H1 (cell line): Measurements from ENCODE around the gene EGLN3. TPM values are rescaled to one million over a fixed set of nuclear protein-coding genes. Genes with fewer than 3 reads are reported as not detected.

Source experiments
- CTCF ChIA-PET: fragments of 300-600 bp; sonication (Branson Sonifier 250); formaldehyde crosslinking; loops from one replicate; lab custom pipeline; 2021; ENCODE audit not compliant: partially characterized antibody; lab: Charles Lee
- POLR2A ChIA-PET: fragments of 300-600 bp; sonication (Branson Sonifier 250); formaldehyde crosslinking; loops from one replicate; lab custom pipeline; 2021; ENCODE audit warnings: inconsistent platforms; ENCODE audit not compliant: partially characterized antibody; lab: Charles Lee
- DNase-seq, 2 experiments: peaks; one replicate each; pipeline versions ENCODE4 v3.0.0 to v3.0.0-alpha.2; 2010 to 2022; ENCODE audit warnings: low spot score in 2 of 2, low read depth in 1 of 2, mixed read lengths in 1 of 2
- FAIRE-seq: peaks from 2 replicates; lab custom pipeline; 2011; peaks lifted over from hg19 to GRCh38; lab: Jason Lieb, UNC
- H2AFZ ChIP-seq: 2 replicates; pipeline ENCODE4 v1.8.1; 2012; ENCODE audit warnings: low read length, inconsistent platforms
- H2AK5ac ChIP-seq: 2 replicates; pipeline ENCODE4 v1.6.1; 2013; ENCODE audit warnings: low read depth, low read length
- H2BK120ac ChIP-seq: replicated peaks from 2 replicates; pipeline ENCODE3; 2013; ENCODE audit warnings: low read depth, low read length, inconsistent platforms
- H2BK12ac ChIP-seq: 2 replicates; pipeline ENCODE4 v1.6.1; 2013; ENCODE audit warnings: low read depth, low read length
- H2BK15ac ChIP-seq: 2 replicates; pipeline ENCODE4 v1.6.1; 2013; ENCODE audit warnings: low read length
- H2BK20ac ChIP-seq: 2 replicates; pipeline ENCODE4 v1.6.1; 2013; ENCODE audit warnings: low read length
- H2BK5ac ChIP-seq: 2 replicates; pipeline ENCODE4 v1.6.1; 2013; ENCODE audit warnings: low read depth, low read length
- H3K14ac ChIP-seq: 2 replicates; pipeline ENCODE4 v1.6.1; 2013; ENCODE audit warnings: inconsistent platforms; ENCODE audit not compliant: insufficient read length
- H3K18ac ChIP-seq: 2 replicates; pipeline ENCODE4 v1.6.1; 2013; ENCODE audit warnings: low read length; ENCODE audit errors: extremely low read depth
- H3K23ac ChIP-seq: 2 replicates; pipeline ENCODE4 v1.6.1; 2013; ENCODE audit warnings: inconsistent platforms; ENCODE audit not compliant: insufficient read length
- H3K23me2 ChIP-seq: 2 replicates; pipeline ENCODE4 v1.6.1; 2013; ENCODE audit warnings: low read depth, low read length
- H3K27ac ChIP-seq: 2 replicates; pipeline ENCODE4 v1.6.1; 2011; ENCODE audit warnings: low read depth, low read length, inconsistent platforms
- H3K27me3 ChIP-seq, 4 experiments: replicated peaks in 1 of 4; 1 replicate in 1 of 4; 2 replicates in 3 of 4; pipeline versions ENCODE4 v1.6.1 to v1.8.1; 2011 to 2013; ENCODE audit warnings: low read length in 3 of 4, mild to moderate bottlenecking in 3 of 4, inconsistent platforms in 2 of 4, mixed read lengths in 2 of 4, moderate library complexity in 1 of 4; ENCODE audit not compliant: control insufficient read depth in 3 of 4, insufficient read depth in 3 of 4; ENCODE audit errors: extremely low read depth in 1 of 4
- H3K36me3 ChIP-seq, 4 experiments: 2 replicates each; pipeline versions ENCODE4 v1.6.1 to v1.8.1; 2011 to 2013; ENCODE audit warnings: mild to moderate bottlenecking in 4 of 4, low read length in 3 of 4, moderate library complexity in 2 of 4, control low read depth in 1 of 4, inconsistent platforms in 1 of 4; ENCODE audit not compliant: insufficient read depth in 4 of 4, control insufficient read depth in 2 of 4
- H3K4ac ChIP-seq: replicated peaks from 2 replicates; pipeline ENCODE3; 2013; ENCODE audit warnings: low read length, low read depth, mixed read lengths, inconsistent platforms; ENCODE audit not compliant: insufficient read length
- H3K4me1 ChIP-seq, 4 experiments: replicated peaks in 1 of 4; 1 replicate in 1 of 4; 2 replicates in 3 of 4; pipeline versions ENCODE4 v1.6.1 to v1.8.1; 2011 to 2013; ENCODE audit warnings: low read length in 3 of 4, inconsistent platforms in 2 of 4, mixed read lengths in 1 of 4; ENCODE audit not compliant: insufficient read depth in 4 of 4, control insufficient read depth in 3 of 4
- H3K4me2 ChIP-seq, 2 experiments: 2 replicates each; pipeline versions ENCODE4 v1.6.1 to v1.8.1; 2011 to 2013; ENCODE audit warnings: low read depth in 2 of 2, low read length in 2 of 2, control low read depth in 1 of 2, inconsistent platforms in 1 of 2, mild to moderate bottlenecking in 1 of 2; ENCODE audit not compliant: insufficient read depth in 1 of 2
- H3K4me3 ChIP-seq, 4 experiments: fragments of 200-600, 300-600 bp in 1 of 4; sonication (generic), shearing (Covaris generic), sonication (Bioruptor Twin) in 1 of 4; 2 replicates each; pipeline versions ENCODE4 v1.5.1 to v1.8.1; 2011 to 2016; ENCODE audit warnings: low read length in 4 of 4, low read depth in 3 of 4, control low read depth in 2 of 4, inconsistent platforms in 2 of 4, mild to moderate bottlenecking in 2 of 4, mixed read lengths in 1 of 4, moderate library complexity in 1 of 4; ENCODE audit not compliant: insufficient read depth in 2 of 4; ENCODE audit errors: extremely low read depth in 1 of 4
- H3K56ac ChIP-seq: replicated peaks from 2 replicates; pipeline ENCODE3; 2013; ENCODE audit warnings: low read depth, mild to moderate bottlenecking, mixed read lengths, low read length, inconsistent platforms; ENCODE audit not compliant: insufficient read length
- H3K79me1 ChIP-seq: 2 replicates; pipeline ENCODE4 v1.6.1; 2013; ENCODE audit warnings: low read depth, low read length, control low read depth
- H3K79me2 ChIP-seq, 2 experiments: 2 replicates each; pipeline versions ENCODE4 v1.6.1 to v1.8.1; 2012 to 2013; ENCODE audit warnings: low read length in 2 of 2, mild to moderate bottlenecking in 2 of 2, inconsistent platforms in 1 of 2; ENCODE audit not compliant: insufficient read depth in 2 of 2, control insufficient read depth in 1 of 2
- H3K9ac ChIP-seq, 4 experiments: replicated peaks in 1 of 4; 1 replicate in 1 of 4; 2 replicates in 3 of 4; pipeline versions ENCODE4 v1.6.1 to v1.8.1; 2011 to 2013; ENCODE audit warnings: low read depth in 3 of 4, low read length in 3 of 4, control low read depth in 2 of 4, mild to moderate bottlenecking in 2 of 4, moderate library complexity in 2 of 4, inconsistent platforms in 1 of 4; ENCODE audit errors: extremely low read depth in 1 of 4
- H3K9me3 ChIP-seq, 2 experiments: 2 replicates each; pipeline versions ENCODE4 v1.6.1 to v1.8.1; 2012 to 2013; ENCODE audit warnings: mild to moderate bottlenecking in 2 of 2, moderate library complexity in 2 of 2, control low read depth in 1 of 2, inconsistent platforms in 1 of 2, low read depth in 1 of 2, low read length in 1 of 2, mixed read lengths in 1 of 2; ENCODE audit not compliant: insufficient read depth in 2 of 2
- H4K20me1 ChIP-seq, 2 experiments: replicated peaks in 1 of 2; 2 replicates each; pipeline versions ENCODE3 to v1.8.1; 2011 to 2013; ENCODE audit warnings: inconsistent platforms in 2 of 2, low read length in 2 of 2, mild to moderate bottlenecking in 1 of 2; ENCODE audit not compliant: insufficient read depth in 2 of 2, control insufficient read depth in 1 of 2
- H4K5ac ChIP-seq: 2 replicates; pipeline ENCODE4 v1.6.1; 2013; ENCODE audit warnings: low read length, low read depth, mixed read lengths, inconsistent platforms; ENCODE audit not compliant: insufficient read length
- H4K8ac ChIP-seq: 2 replicates; pipeline ENCODE4 v1.8.0; 2013; ENCODE audit warnings: mild to moderate bottlenecking, moderate library complexity, low read length, inconsistent platforms; ENCODE audit not compliant: insufficient read depth; ENCODE audit errors: extremely low read depth
- H4K91ac ChIP-seq: replicated peaks from 2 replicates; pipeline ENCODE3; 2013; ENCODE audit warnings: low read length, mixed read lengths, inconsistent platforms; ENCODE audit not compliant: insufficient read length
- ASH2L ChIP-seq: fragments of 200-600, 300-600 bp; sonication (generic); IDR thresholded peaks from one replicate; pipeline ENCODE4 v1.7.1; 2017; ENCODE audit warnings: low read length
- CBX8 ChIP-seq: fragments of 300-800, 300-1000 bp; sonication (generic); IDR thresholded peaks from 2 replicates; pipeline ENCODE4 v1.7.1; 2016; ENCODE audit warnings: low read depth, low read length, borderline replicate concordance
- EP300 ChIP-seq, 2 experiments: IDR thresholded peaks; 1 replicate in 1 of 2; 2 replicates in 1 of 2; pipeline ENCODE4 v1.6.1; 2011 to 2012; ENCODE audit warnings: low read depth in 2 of 2, low read length in 2 of 2, mild to moderate bottlenecking in 2 of 2, borderline replicate concordance in 1 of 2, inconsistent platforms in 1 of 2, moderate library complexity in 1 of 2
- FOSL1 ChIP-seq: IDR thresholded peaks from 2 replicates; pipeline ENCODE4 v1.6.1; 2011; ENCODE audit warnings: mild to moderate bottlenecking, low read depth, low read length, moderate library complexity; ENCODE audit not compliant: insufficient read depth
- JUN ChIP-seq: IDR thresholded peaks from 2 replicates; pipeline ENCODE4 v1.6.1; 2011; ENCODE audit warnings: low read depth, mild to moderate bottlenecking, improper control_type of control experiment, low read length
- KDM4A ChIP-seq: IDR thresholded peaks from one replicate; pipeline ENCODE4 v1.7.1; 2012; ENCODE audit warnings: low read depth, mild to moderate bottlenecking, moderate library complexity, low read length, inconsistent platforms; ENCODE audit not compliant: severe bottlenecking
- NRF1 ChIP-seq: IDR thresholded peaks from 2 replicates; pipeline ENCODE4 v1.6.1; 2011; ENCODE audit warnings: mild to moderate bottlenecking, low read depth, low read length, improper control_type of control experiment
- SIX5 ChIP-seq: IDR thresholded peaks from 2 replicates; pipeline ENCODE4 v1.6.1; 2011; ENCODE audit warnings: mild to moderate bottlenecking, low read depth, low read length
- SP1 ChIP-seq: IDR thresholded peaks from 2 replicates; pipeline ENCODE4 v1.6.1; 2011; ENCODE audit warnings: low read depth, low read length
- TAF7 ChIP-seq: optimal IDR thresholded peaks from 2 replicates; pipeline ENCODE3; 2011; ENCODE audit warnings: low read depth, mild to moderate bottlenecking, inconsistent platforms, low read length, moderate library complexity, borderline replicate concordance
- TEAD4 ChIP-seq: IDR thresholded peaks from 2 replicates; pipeline ENCODE4 v1.6.1; 2012; ENCODE audit warnings: low read depth, low read length, inconsistent platforms, mixed read lengths
- WGBS, 2 experiments: shearing (Covaris generic) in 1 of 2; methylation state at CpG; one replicate each; pipeline versions ENCODE4 v1.1.6 to v1.1.7; 2013 to 2015; ENCODE audit warnings: low lambda C conversion rate in 2 of 2, mixed read lengths in 2 of 2, inconsistent platforms in 1 of 2, low coverage in 1 of 2, missing lambda C conversion rate in 1 of 2; ENCODE audit not compliant: insufficient replicate concordance in 2 of 2, insufficient coverage in 1 of 2, insufficient read length in 1 of 2; ENCODE audit errors: extremely low coverage in 1 of 2, missing lambda C conversion rate in 1 of 2; 5-methylcytosine and 5-hydroxymethylcytosine counted together
- polyA plus RNA-seq, 7 experiments: library from polyadenylated mRNA; depleted of rRNA in 3 of 7; stranded (reverse) in 5 of 7; unstranded in 2 of 7; fragments of >200 nt in 5 of 7; fragments of 200-250 nt in 2 of 7; gene quantifications; 1 replicate in 5 of 7; 2 replicates in 1 of 7; 4 replicates in 1 of 7; pipeline versions ENCODE4 v1.2.1 to v1.2.3, GENCODE V29; 2011 to 2013; ENCODE audit warnings: missing spikeins in 2 of 7, mixed read lengths in 2 of 7
- total RNA-seq: library from RNA; stranded (reverse); fragmentation: NEBNext Ultra II Directional; extraction: Animal tissue kit (Norgen Biotek cat#: 25700); gene quantifications from 2 replicates; pipeline ENCODE4 v1.2.1, GENCODE V29; 2021
- TF ChIP-seq, protein P1 (sequence below): IDR thresholded peaks from 2 replicates; pipeline ENCODE4 v1.6.1; 2011; ENCODE audit warnings: low read depth, mild to moderate bottlenecking, low read length; ENCODE audit not compliant: insufficient read depth

EGLN3 gene
- total and polyA plus RNA-seq, 2 of the 8 experiments (the other 6 are each of a cell fraction or from before 2014, with no cell fraction given) = 10.6 to 27.3 TPM

DNA sequence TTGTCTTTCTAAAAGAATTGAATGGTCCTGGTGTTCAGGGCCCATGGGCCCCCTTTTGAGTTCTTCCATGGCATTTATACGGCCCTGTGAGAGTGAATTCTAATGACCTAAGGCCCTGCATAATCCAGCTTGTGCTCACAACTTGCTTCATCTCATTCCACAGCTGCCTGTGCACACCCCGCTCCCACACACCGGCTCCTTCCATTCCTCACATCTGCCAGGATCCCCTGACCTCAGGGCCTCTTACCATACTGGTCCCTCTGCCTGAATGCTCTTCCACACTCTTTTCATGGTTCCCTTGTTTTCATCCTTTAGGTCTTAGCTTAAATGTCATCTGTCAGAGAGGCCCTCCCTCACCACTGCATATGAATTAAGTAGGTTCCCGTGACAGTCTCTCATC is 49.5 kb upstream of the EGLN3 start:
- no peak overlapping the region for H2BK20ac ChIP-seq
- H3K79me1 ChIP-seq = no peaks in the 10 kb centered on the region
- H3K18ac ChIP-seq = no peak overlapping the region
- no peak overlapping the region for H3K56ac ChIP-seq
- no peak overlapping the region for H3K4me3 ChIP-seq
- H3K4me2 ChIP-seq = no peak overlapping the region
- H3K23me2 ChIP-seq = peaks cover 4% of the 10 kb centered on the region; the same call in 1 of the 2 replicates
- H3K36me3 ChIP-seq = no peaks in the 10 kb centered on the region
- no peak overlapping the region for H2AFZ ChIP-seq
- no peak overlapping the region for H4K91ac ChIP-seq
- H3K14ac ChIP-seq = no peak overlapping the region
- no peak overlapping the region for H3K4ac ChIP-seq
- H4K5ac ChIP-seq = no peak overlapping the region
- H2AK5ac ChIP-seq = no peak overlapping the region
- no peak overlapping the region for H4K8ac ChIP-seq
- no peak overlapping the region for H2BK120ac ChIP-seq
- WGBS, 2 experiments = 90% methylated on average over 4 of the region's 4 CpGs; no CpG with 5 or more reads in 1 of the 2 experiments
- H3K27me3 ChIP-seq = no peaks in the 10 kb centered on the region
- no peaks in the 10 kb centered on the region for H3K79me2 ChIP-seq
- H3K27ac ChIP-seq = no peak overlapping the region
- CTCF ChIA-PET = interaction anchor here (1.0 kb wide), 1 partner anchor 98 kb away, joined by 3 read pairs; no protein-coding TSS in a partner anchor
- H2BK12ac ChIP-seq = no peak overlapping the region
- POLR2A ChIA-PET = no interaction called here
- H3K9ac ChIP-seq = no peak overlapping the region
- H3K4me1 ChIP-seq = no peaks in the 10 kb centered on the region
- H4K20me1 ChIP-seq = no peaks in the 10 kb centered on the region
- H2BK5ac ChIP-seq = no peak overlapping the region
- H3K9me3 ChIP-seq = no peaks in the 10 kb centered on the region
- FAIRE-seq (no peak), DNase-seq (no peak)
- no peak overlapping the region for H2BK15ac ChIP-seq
- H3K23ac ChIP-seq = no peak overlapping the region
- TF ChIP-seq NRF1 (no peak), TEAD4 (no peak), SP1 (no peak), SIX5 (no peak), KDM4A (no peak), TAF7 (no peak), CBX8 (no peak), ASH2L (no peak), EP300 (IDR thresholded peaks at IDR 0.05; ENCODE audit: borderline replicate concordance in 1 of 2, low read depth in 2 of 2, low read length in 2 of 2) (no peak), FOSL1 (no peak), JUN (no peak)
- TF ChIP-seq, protein P1, sequence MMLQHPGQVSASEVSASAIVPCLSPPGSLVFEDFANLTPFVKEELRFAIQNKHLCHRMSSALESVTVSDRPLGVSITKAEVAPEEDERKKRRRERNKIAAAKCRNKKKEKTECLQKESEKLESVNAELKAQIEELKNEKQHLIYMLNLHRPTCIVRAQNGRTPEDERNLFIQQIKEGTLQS = no peak
